ENCODE results near the gene MAL. TPM values are rescaled to one million over a fixed set of nuclear protein-coding genes. Genes with fewer than 3 reads are reported as not detected.
"Not testable (repeated sequence)": the region's sequence is repeated elsewhere in the genome, so short reads cannot be mapped to it uniquely, and the experiment has no call there.

The MAL gene
- total and polyA plus RNA-seq, 11 donors, result 0.97 to 12.7 (median 3.5) TPM

- Histone ChIP-seq H3K27me3 (no peaks in the 10 kb centered on the region), H3K27ac (no peak overlapping the region), H3K4me3 (no peak overlapping the region), H3K9me3 (no peaks in the 10 kb centered on the region), H3K36me3 (peaks cover 0 to 30% (median 25%) of the 10 kb centered on the region in 9 donors), H3K4me1 (no peaks in the 10 kb centered on the region)
- no peak for TF ChIP-seq POLR2A (IDR thresholded peaks at IDR 0.05)
- no peak for TF ChIP-seq CTCF (IDR thresholded peaks at IDR 0.05)
- intact Hi-C loops (cut with DNase I), result no loop called here
- no peak for DNase-seq
- WGBS, 4 donors, result 94 to 99% (median 95%) methylated on average over 2 of the region's 2 CpGs
- no peak for ATAC-seq
Measured at GRCh38 chr2:95082477-95082876, 57.0 kb downstream of the MAL start.

GRCh38 chr2:95086017-95086416 is 60.5 kb downstream of the MAL start:
- Histone ChIP-seq H3K4me3 (no peak overlapping the region), H3K27ac (no peak overlapping the region), H3K4me1 (no peaks in the 10 kb centered on the region), H3K27me3 (no peaks in the 10 kb centered on the region), H3K9me3 (no peaks in the 10 kb centered on the region), H3K36me3 (peaks cover 0 to 63% (median 59%) of the 10 kb centered on the region in 9 donors)
- DNase-seq, result no peak
- intact Hi-C loops (cut with DNase I), result no loop called here
- WGBS, 4 donors, result 86 to 98% (median 96%) methylated on average over 1 of the region's 1 CpG
- no peak for ATAC-seq
- no peak for TF ChIP-seq CTCF (IDR thresholded peaks at IDR 0.05)
- TF ChIP-seq POLR2A (IDR thresholded peaks at IDR 0.05), result no peak

- intact Hi-C loops (cut with DNase I), result no loop called here
- TF ChIP-seq POLR2A (IDR thresholded peaks at IDR 0.05), result no peak
- TF ChIP-seq CTCF (IDR thresholded peaks at IDR 0.05), result no peak
- 76 to 81% (median 78%) methylated on average over 5 of the region's 5 CpGs for WGBS, 4 donors
Measured at GRCh38 chr2:95087379-95087778, 61.9 kb downstream of the MAL start.

GRCh38 chr2:95091885-95092555 is 66.5 kb downstream of the MAL start:
- 89 to 97% (median 95%) methylated on average over 5 to 6 of the region's 6 CpGs for WGBS, 4 donors
- H3K4me1 ChIP-seq, result no peaks in the 10 kb centered on the region
- no peak for DNase-seq
- peaks cover 0 to under 1% (median 0%) of the 10 kb centered on the region in 12 donors for H3K9me3 ChIP-seq
- H3K27me3 ChIP-seq, result no peaks in the 10 kb centered on the region
- intact Hi-C loops (cut with DNase I), result no loop called here
- no peak overlapping the region for H3K4me3 ChIP-seq
- ATAC-seq, result no peak
- no peak overlapping the region for H3K27ac ChIP-seq
- TF ChIP-seq POLR2A (IDR thresholded peaks at IDR 0.05), result no peak
- no peak for TF ChIP-seq CTCF (IDR thresholded peaks at IDR 0.05)
- peaks cover 0 to 79% (median 64%) of the 10 kb centered on the region in 9 donors for H3K36me3 ChIP-seq

More at GRCh38 chr2:95087379-95087778, 61.9 kb downstream of the MAL start:
- DNase-seq (no peak), ATAC-seq (no peak)
- H3K4me3 ChIP-seq, result no peak overlapping the region
- H3K36me3 ChIP-seq, result peaks cover 0 to 77% (median 72%) of the 10 kb centered on the region in 9 donors
- H3K4me1 ChIP-seq, result no peaks in the 10 kb centered on the region
- H3K27me3 ChIP-seq, result no peaks in the 10 kb centered on the region
- H3K27ac ChIP-seq, result no peak overlapping the region
- no peaks in the 10 kb centered on the region for H3K9me3 ChIP-seq

GRCh38 chr2:95098273-95098672 is 72.8 kb downstream of the MAL start:
- H3K9me3 ChIP-seq, result peaks cover 0 to 12% (median 0%) of the 10 kb centered on the region in 12 donors
- H3K4me1 ChIP-seq; H3K4me3 ChIP-seq; H3K27ac ChIP-seq; DNase-seq; intact Hi-C loops (cut with DNase I); H3K27me3 ChIP-seq; ATAC-seq: not testable (repeated sequence)
- H3K36me3 ChIP-seq, result peaks cover 0 to 80% (median 59%) of the 10 kb centered on the region in 9 donors
- WGBS, 4 donors, result 95 to 97% (median 96%) methylated on average over 5 of the region's 5 CpGs

Measured in heart left ventricle (tissue), 16 donors.